GM18951 (cell line): ENCODE measurements around the gene MNT.

Source experiments
- POLR2A ChIP-seq: IDR thresholded peaks from 4 replicates; pipeline ENCODE4 v1.6.1; 2011; ENCODE audit warnings: mild to moderate bottlenecking; ENCODE audit not compliant: insufficient read length, insufficient read depth; ENCODE audit errors: extremely low read depth
- in situ Hi-C: fragments of 300-500 bp; cut with MboI; formaldehyde crosslinking; loops from one replicate; pipeline ENCODE4 v1.12.0; 2022; ENCODE audit warnings: low sequenced_read_pairs, mixed read lengths, inconsistent platforms; ENCODE audit not compliant: unreplicated experiment

MNT gene

GRCh38 chr17:2406271-2406902, 5.5 kb upstream of the MNT start:
- TF ChIP-seq POLR2A = no peak
- in situ Hi-C loops = no loop called here

- no peak for TF ChIP-seq POLR2A
- in situ Hi-C loops = no loop called here
These were observed 4.5 kb upstream of the MNT start for GRCh38 chr17:2405247-2405926.

GRCh38 chr17:2403044-2403443, 2.2 kb upstream of the MNT start:
- in situ Hi-C loops = no loop called here
- no peak for TF ChIP-seq POLR2A

GRCh38 chr17:2402544-2402943, 1.7 kb upstream of the MNT start:
- in situ Hi-C loops = no loop called here
- TF ChIP-seq POLR2A = no peak

- TF ChIP-seq POLR2A = no peak
- in situ Hi-C loops = no loop called here
These were observed 764 bp upstream of the MNT start for GRCh38 chr17:2401426-2402221.

GRCh38 chr17:2400474-2400866, 390 bp downstream of the MNT start:
- no peak for TF ChIP-seq POLR2A
- in situ Hi-C loops = no loop called here

- in situ Hi-C loops = no loop called here
These were observed 1.0 kb downstream of the MNT start for GRCh38 chr17:2399572-2400473.

GRCh38 chr17:2398655-2399571, 1.9 kb downstream of the MNT start:
- TF ChIP-seq POLR2A = peak; percentile 8

More at GRCh38 chr17:2399572-2400473, 1.0 kb downstream of the MNT start:
- peak; percentile 63 for TF ChIP-seq POLR2A

GRCh38 chr17:2398182-2398581, 2.7 kb downstream of the MNT start:
- in situ Hi-C loops = no loop called here
- no peak for TF ChIP-seq POLR2A

More at GRCh38 chr17:2398655-2399571, 1.9 kb downstream of the MNT start:
- in situ Hi-C loops = no loop called here

- no peak for TF ChIP-seq POLR2A
- in situ Hi-C loops = no loop called here
These were observed 3.4 kb downstream of the MNT start for GRCh38 chr17:2397247-2398171.

GRCh38 chr17:2396568-2397246, 4.2 kb downstream of the MNT start:
- in situ Hi-C loops = no loop called here
- peak; percentile 56 for TF ChIP-seq POLR2A

GRCh38 chr17:2396192-2396567, 4.7 kb downstream of the MNT start:
- in situ Hi-C loops = no loop called here
- no peak for TF ChIP-seq POLR2A
